H1 (cell line): Measurements from ENCODE around the gene LIPE. TPM values are rescaled to one million over a fixed set of nuclear protein-coding genes. Genes with fewer than 3 reads are reported as not detected.
"Not testable (repeated sequence)": the region's sequence is repeated elsewhere in the genome, so short reads cannot be mapped to it uniquely, and the experiment has no call there.

ENCODE experiments used
- CTCF ChIA-PET: fragments of 300-600 bp; sonication (Branson Sonifier 250); formaldehyde crosslinking; loops from one replicate; lab custom pipeline; 2021; ENCODE audit not compliant: partially characterized antibody; lab: Charles Lee
- POLR2A ChIA-PET: fragments of 300-600 bp; sonication (Branson Sonifier 250); formaldehyde crosslinking; loops from one replicate; lab custom pipeline; 2021; ENCODE audit warnings: inconsistent platforms; ENCODE audit not compliant: partially characterized antibody; lab: Charles Lee
- DNase-seq, 2 experiments: peaks; one replicate each; pipeline versions ENCODE4 v3.0.0 to v3.0.0-alpha.2; 2010 to 2022; ENCODE audit warnings: low spot score in 2 of 2, low read depth in 1 of 2, mixed read lengths in 1 of 2
- FAIRE-seq: peaks from 2 replicates; lab custom pipeline; 2011; peaks lifted over from hg19 to GRCh38; lab: Jason Lieb, UNC
- H2AFZ ChIP-seq: 2 replicates; pipeline ENCODE4 v1.8.1; 2012; ENCODE audit warnings: low read length, inconsistent platforms
- H2AK5ac ChIP-seq: 2 replicates; pipeline ENCODE4 v1.6.1; 2013; ENCODE audit warnings: low read depth, low read length
- H2BK120ac ChIP-seq: replicated peaks from 2 replicates; pipeline ENCODE3; 2013; ENCODE audit warnings: low read depth, low read length, inconsistent platforms
- H2BK12ac ChIP-seq: 2 replicates; pipeline ENCODE4 v1.6.1; 2013; ENCODE audit warnings: low read depth, low read length
- H2BK15ac ChIP-seq: 2 replicates; pipeline ENCODE4 v1.6.1; 2013; ENCODE audit warnings: low read length
- H2BK20ac ChIP-seq: 2 replicates; pipeline ENCODE4 v1.6.1; 2013; ENCODE audit warnings: low read length
- H2BK5ac ChIP-seq: 2 replicates; pipeline ENCODE4 v1.6.1; 2013; ENCODE audit warnings: low read depth, low read length
- H3K14ac ChIP-seq: 2 replicates; pipeline ENCODE4 v1.6.1; 2013; ENCODE audit warnings: inconsistent platforms; ENCODE audit not compliant: insufficient read length
- H3K18ac ChIP-seq: 2 replicates; pipeline ENCODE4 v1.6.1; 2013; ENCODE audit warnings: low read length; ENCODE audit errors: extremely low read depth
- H3K23ac ChIP-seq: 2 replicates; pipeline ENCODE4 v1.6.1; 2013; ENCODE audit warnings: inconsistent platforms; ENCODE audit not compliant: insufficient read length
- H3K23me2 ChIP-seq: 2 replicates; pipeline ENCODE4 v1.6.1; 2013; ENCODE audit warnings: low read depth, low read length
- H3K27ac ChIP-seq: 2 replicates; pipeline ENCODE4 v1.6.1; 2011; ENCODE audit warnings: low read depth, low read length, inconsistent platforms
- H3K27me3 ChIP-seq, 4 experiments: replicated peaks in 1 of 4; 1 replicate in 1 of 4; 2 replicates in 3 of 4; pipeline versions ENCODE4 v1.6.1 to v1.8.1; 2011 to 2013; ENCODE audit warnings: low read length in 3 of 4, mild to moderate bottlenecking in 3 of 4, inconsistent platforms in 2 of 4, mixed read lengths in 2 of 4, moderate library complexity in 1 of 4; ENCODE audit not compliant: control insufficient read depth in 3 of 4, insufficient read depth in 3 of 4; ENCODE audit errors: extremely low read depth in 1 of 4
- H3K36me3 ChIP-seq, 4 experiments: 2 replicates each; pipeline versions ENCODE4 v1.6.1 to v1.8.1; 2011 to 2013; ENCODE audit warnings: mild to moderate bottlenecking in 4 of 4, low read length in 3 of 4, moderate library complexity in 2 of 4, control low read depth in 1 of 4, inconsistent platforms in 1 of 4; ENCODE audit not compliant: insufficient read depth in 4 of 4, control insufficient read depth in 2 of 4
- H3K4ac ChIP-seq: replicated peaks from 2 replicates; pipeline ENCODE3; 2013; ENCODE audit warnings: low read length, low read depth, mixed read lengths, inconsistent platforms; ENCODE audit not compliant: insufficient read length
- H3K4me1 ChIP-seq, 4 experiments: replicated peaks in 1 of 4; 1 replicate in 1 of 4; 2 replicates in 3 of 4; pipeline versions ENCODE4 v1.6.1 to v1.8.1; 2011 to 2013; ENCODE audit warnings: low read length in 3 of 4, inconsistent platforms in 2 of 4, mixed read lengths in 1 of 4; ENCODE audit not compliant: insufficient read depth in 4 of 4, control insufficient read depth in 3 of 4
- H3K4me2 ChIP-seq, 2 experiments: 2 replicates each; pipeline versions ENCODE4 v1.6.1 to v1.8.1; 2011 to 2013; ENCODE audit warnings: low read depth in 2 of 2, low read length in 2 of 2, control low read depth in 1 of 2, inconsistent platforms in 1 of 2, mild to moderate bottlenecking in 1 of 2; ENCODE audit not compliant: insufficient read depth in 1 of 2
- H3K4me3 ChIP-seq, 4 experiments: fragments of 200-600, 300-600 bp in 1 of 4; sonication (generic), shearing (Covaris generic), sonication (Bioruptor Twin) in 1 of 4; 2 replicates each; pipeline versions ENCODE4 v1.5.1 to v1.8.1; 2011 to 2016; ENCODE audit warnings: low read length in 4 of 4, low read depth in 3 of 4, control low read depth in 2 of 4, inconsistent platforms in 2 of 4, mild to moderate bottlenecking in 2 of 4, mixed read lengths in 1 of 4, moderate library complexity in 1 of 4; ENCODE audit not compliant: insufficient read depth in 2 of 4; ENCODE audit errors: extremely low read depth in 1 of 4
- H3K56ac ChIP-seq: replicated peaks from 2 replicates; pipeline ENCODE3; 2013; ENCODE audit warnings: low read depth, mild to moderate bottlenecking, mixed read lengths, low read length, inconsistent platforms; ENCODE audit not compliant: insufficient read length
- H3K79me1 ChIP-seq: 2 replicates; pipeline ENCODE4 v1.6.1; 2013; ENCODE audit warnings: low read depth, low read length, control low read depth
- H3K79me2 ChIP-seq, 2 experiments: 2 replicates each; pipeline versions ENCODE4 v1.6.1 to v1.8.1; 2012 to 2013; ENCODE audit warnings: low read length in 2 of 2, mild to moderate bottlenecking in 2 of 2, inconsistent platforms in 1 of 2; ENCODE audit not compliant: insufficient read depth in 2 of 2, control insufficient read depth in 1 of 2
- H3K9ac ChIP-seq, 4 experiments: replicated peaks in 1 of 4; 1 replicate in 1 of 4; 2 replicates in 3 of 4; pipeline versions ENCODE4 v1.6.1 to v1.8.1; 2011 to 2013; ENCODE audit warnings: low read depth in 3 of 4, low read length in 3 of 4, control low read depth in 2 of 4, mild to moderate bottlenecking in 2 of 4, moderate library complexity in 2 of 4, inconsistent platforms in 1 of 4; ENCODE audit errors: extremely low read depth in 1 of 4
- H3K9me3 ChIP-seq, 2 experiments: 2 replicates each; pipeline versions ENCODE4 v1.6.1 to v1.8.1; 2012 to 2013; ENCODE audit warnings: mild to moderate bottlenecking in 2 of 2, moderate library complexity in 2 of 2, control low read depth in 1 of 2, inconsistent platforms in 1 of 2, low read depth in 1 of 2, low read length in 1 of 2, mixed read lengths in 1 of 2; ENCODE audit not compliant: insufficient read depth in 2 of 2
- H4K20me1 ChIP-seq, 2 experiments: replicated peaks in 1 of 2; 2 replicates each; pipeline versions ENCODE3 to v1.8.1; 2011 to 2013; ENCODE audit warnings: inconsistent platforms in 2 of 2, low read length in 2 of 2, mild to moderate bottlenecking in 1 of 2; ENCODE audit not compliant: insufficient read depth in 2 of 2, control insufficient read depth in 1 of 2
- H4K5ac ChIP-seq: 2 replicates; pipeline ENCODE4 v1.6.1; 2013; ENCODE audit warnings: low read length, low read depth, mixed read lengths, inconsistent platforms; ENCODE audit not compliant: insufficient read length
- H4K8ac ChIP-seq: 2 replicates; pipeline ENCODE4 v1.8.0; 2013; ENCODE audit warnings: mild to moderate bottlenecking, moderate library complexity, low read length, inconsistent platforms; ENCODE audit not compliant: insufficient read depth; ENCODE audit errors: extremely low read depth
- H4K91ac ChIP-seq: replicated peaks from 2 replicates; pipeline ENCODE3; 2013; ENCODE audit warnings: low read length, mixed read lengths, inconsistent platforms; ENCODE audit not compliant: insufficient read length
- WGBS, 2 experiments: shearing (Covaris generic) in 1 of 2; methylation state at CpG; one replicate each; pipeline versions ENCODE4 v1.1.6 to v1.1.7; 2013 to 2015; ENCODE audit warnings: low lambda C conversion rate in 2 of 2, mixed read lengths in 2 of 2, inconsistent platforms in 1 of 2, low coverage in 1 of 2, missing lambda C conversion rate in 1 of 2; ENCODE audit not compliant: insufficient replicate concordance in 2 of 2, insufficient coverage in 1 of 2, insufficient read length in 1 of 2; ENCODE audit errors: extremely low coverage in 1 of 2, missing lambda C conversion rate in 1 of 2; 5-methylcytosine and 5-hydroxymethylcytosine counted together
- polyA plus RNA-seq, 7 experiments: library from polyadenylated mRNA; depleted of rRNA in 3 of 7; stranded (reverse) in 5 of 7; unstranded in 2 of 7; fragments of >200 nt in 5 of 7; fragments of 200-250 nt in 2 of 7; gene quantifications; 1 replicate in 5 of 7; 2 replicates in 1 of 7; 4 replicates in 1 of 7; pipeline versions ENCODE4 v1.2.1 to v1.2.3, GENCODE V29; 2011 to 2013; ENCODE audit warnings: missing spikeins in 2 of 7, mixed read lengths in 2 of 7
- total RNA-seq: library from RNA; stranded (reverse); fragmentation: NEBNext Ultra II Directional; extraction: Animal tissue kit (Norgen Biotek cat#: 25700); gene quantifications from 2 replicates; pipeline ENCODE4 v1.2.1, GENCODE V29; 2021

Gene LIPE
- total and polyA plus RNA-seq, 2 of the 8 experiments (the other 6 are each of a cell fraction or from before 2014, with no cell fraction given): 8.7 to 15.9 TPM

DNA sequence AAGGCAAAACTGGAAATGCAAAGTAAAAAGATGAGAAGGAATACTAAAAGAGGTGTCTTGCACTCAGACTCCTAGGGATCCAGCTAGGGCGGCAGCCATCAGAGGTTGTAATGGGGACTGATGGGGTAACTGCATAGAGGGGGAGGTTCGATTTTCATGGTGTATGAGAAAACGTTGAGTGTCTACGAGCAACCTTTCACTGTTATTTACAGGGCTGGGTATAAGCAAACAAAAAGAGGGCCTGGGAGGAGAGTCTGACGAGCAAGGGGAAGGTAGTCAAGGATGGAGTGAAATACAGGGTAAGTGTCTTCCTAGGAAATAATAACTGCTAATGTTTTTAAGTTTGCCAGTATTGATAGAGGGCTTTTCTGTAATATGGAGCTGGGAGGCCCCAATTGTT lies 21.1 kb upstream of the LIPE start:
- not testable (repeated sequence) for H3K79me2 ChIP-seq, H3K9ac ChIP-seq, H3K18ac ChIP-seq, DNase-seq, H3K79me1 ChIP-seq, H4K91ac ChIP-seq, H4K8ac ChIP-seq, H2BK12ac ChIP-seq, H3K4me3 ChIP-seq, H3K23me2 ChIP-seq, H2AFZ ChIP-seq, H4K20me1 ChIP-seq, H2AK5ac ChIP-seq, H4K5ac ChIP-seq, H2BK15ac ChIP-seq, H3K27me3 ChIP-seq, H3K56ac ChIP-seq, H3K23ac ChIP-seq, H3K4me2 ChIP-seq, H3K36me3 ChIP-seq, H2BK20ac ChIP-seq, H3K27ac ChIP-seq, H3K4ac ChIP-seq, H2BK120ac ChIP-seq, H3K9me3 ChIP-seq, H3K14ac ChIP-seq, FAIRE-seq, H2BK5ac ChIP-seq
- POLR2A ChIA-PET: interaction anchor here (0.8 kb wide), 1 partner anchor 81 kb away, joined by 3 read pairs; no protein-coding TSS in a partner anchor
- CTCF ChIA-PET: interaction anchor here (0.9 to 6.6 kb wide), 7 partner anchors 10 to 115 kb away, joined by 3 to 182 read pairs (median 22); partner anchors contain the start of gene CEACAM1
- peaks cover 0 to 13% (median 5%) of the 10 kb centered on the region in 4 experiments; a peak in 4 of 7 replicates for H3K4me1 ChIP-seq
- WGBS, 2 experiments: 70% methylated on average over 5 of the region's 5 CpGs; no CpG with 5 or more reads in 1 of the 2 experiments
